ENCODE results near the gene SLC27A3.

DNA sequence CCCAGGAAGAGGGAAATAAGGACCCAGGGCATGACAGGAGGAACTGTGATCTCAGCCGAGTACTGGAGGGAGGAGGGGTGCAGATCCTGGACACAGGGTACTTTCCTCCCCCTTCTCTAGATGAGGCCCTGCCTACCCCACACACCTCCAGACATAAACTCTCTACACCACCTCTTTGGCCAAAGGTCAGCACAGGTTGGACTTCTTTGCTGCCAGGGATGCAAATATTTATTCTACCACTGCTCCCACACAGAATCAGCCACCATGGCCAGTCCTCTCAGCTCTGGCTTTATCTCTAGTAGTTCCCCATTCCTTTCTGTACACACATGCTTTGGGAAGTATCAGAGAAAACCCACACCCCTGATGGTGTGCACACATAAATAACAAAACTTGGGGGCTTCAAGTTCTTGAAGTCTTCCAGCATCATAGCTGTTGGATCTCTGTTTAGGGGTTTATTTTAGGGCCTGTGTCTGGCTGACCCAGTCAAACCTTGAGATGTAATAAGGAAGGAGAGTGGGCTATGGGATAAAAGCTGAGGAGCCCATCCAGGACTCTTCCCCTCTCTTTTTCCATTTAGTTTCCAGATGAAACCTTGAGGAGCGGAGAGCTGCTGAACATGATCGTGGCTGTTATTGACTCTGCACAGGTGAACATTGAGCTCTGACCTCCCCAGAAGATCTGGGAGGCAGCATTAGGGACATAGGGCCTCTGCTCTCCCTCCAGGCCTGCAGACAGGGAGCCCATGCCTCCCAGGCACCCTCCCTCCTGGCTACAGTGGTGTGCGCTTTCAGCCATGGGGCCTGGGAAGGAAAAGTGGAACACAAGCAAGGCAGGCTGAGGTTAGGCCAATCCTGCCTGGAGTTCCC lies 6.7 kb upstream of the SLC27A3 start:
- TF ChIP-seq, protein P1, sequence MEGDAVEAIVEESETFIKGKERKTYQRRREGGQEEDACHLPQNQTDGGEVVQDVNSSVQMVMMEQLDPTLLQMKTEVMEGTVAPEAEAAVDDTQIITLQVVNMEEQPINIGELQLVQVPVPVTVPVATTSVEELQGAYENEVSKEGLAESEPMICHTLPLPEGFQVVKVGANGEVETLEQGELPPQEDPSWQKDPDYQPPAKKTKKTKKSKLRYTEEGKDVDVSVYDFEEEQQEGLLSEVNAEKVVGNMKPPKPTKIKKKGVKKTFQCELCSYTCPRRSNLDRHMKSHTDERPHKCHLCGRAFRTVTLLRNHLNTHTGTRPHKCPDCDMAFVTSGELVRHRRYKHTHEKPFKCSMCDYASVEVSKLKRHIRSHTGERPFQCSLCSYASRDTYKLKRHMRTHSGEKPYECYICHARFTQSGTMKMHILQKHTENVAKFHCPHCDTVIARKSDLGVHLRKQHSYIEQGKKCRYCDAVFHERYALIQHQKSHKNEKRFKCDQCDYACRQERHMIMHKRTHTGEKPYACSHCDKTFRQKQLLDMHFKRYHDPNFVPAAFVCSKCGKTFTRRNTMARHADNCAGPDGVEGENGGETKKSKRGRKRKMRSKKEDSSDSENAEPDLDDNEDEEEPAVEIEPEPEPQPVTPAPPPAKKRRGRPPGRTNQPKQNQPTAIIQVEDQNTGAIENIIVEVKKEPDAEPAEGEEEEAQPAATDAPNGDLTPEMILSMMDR (IDR thresholded peaks at IDR 0.05), result no peak
- no peak for TF ChIP-seq POLR2A (IDR thresholded peaks at IDR 0.05)

Data from heart left ventricle (tissue), 13 donors.